Ishikawa (cell line): ENCODE measurements around the gene SPA17.

Source experiments
- CEBPB ChIP-seq: IDR thresholded peaks from 2 replicates; pipeline ENCODE4 v1.6.1; 2012
- CREB1 ChIP-seq: IDR thresholded peaks from 2 replicates; pipeline ENCODE4 v1.6.1; 2012; ENCODE audit warnings: low read depth
- EGR1 ChIP-seq: IDR thresholded peaks from 2 replicates; pipeline ENCODE4 v1.6.1; 2012
- EP300 ChIP-seq: IDR thresholded peaks from 2 replicates; pipeline ENCODE4 v1.6.1; 2012; ENCODE audit warnings: borderline replicate concordance
- FOXM1 ChIP-seq: IDR thresholded peaks from 2 replicates; pipeline ENCODE4 v1.6.1; 2012; ENCODE audit warnings: low read depth, borderline replicate concordance
- NFIC ChIP-seq: IDR thresholded peaks from 2 replicates; pipeline ENCODE4 v1.6.1; 2012
- RAD21 ChIP-seq: IDR thresholded peaks from 2 replicates; pipeline ENCODE4 v1.6.1; 2012; ENCODE audit warnings: low read depth
- TAF1 ChIP-seq: IDR thresholded peaks from 2 replicates; pipeline ENCODE4 v1.6.1; 2012; ENCODE audit warnings: low read depth, mild to moderate bottlenecking
- TCF12 ChIP-seq: IDR thresholded peaks from 2 replicates; pipeline ENCODE4 v1.6.1; 2012; ENCODE audit warnings: low read depth
- TEAD4 ChIP-seq: IDR thresholded peaks from 2 replicates; pipeline ENCODE4 v1.6.1; 2012
- YY1 ChIP-seq: IDR thresholded peaks from 2 replicates; pipeline ENCODE4 v1.6.1; 2012; ENCODE audit warnings: low read depth
- ZBTB7A ChIP-seq: IDR thresholded peaks from 2 replicates; pipeline ENCODE4 v1.6.1; 2012; ENCODE audit warnings: low read depth
- TF ChIP-seq, protein P1 (sequence below): IDR thresholded peaks from 2 replicates; pipeline ENCODE4 v1.6.1; 2012; ENCODE audit warnings: low read depth, mild to moderate bottlenecking
- TF ChIP-seq, protein P2 (sequence below): IDR thresholded peaks from 2 replicates; pipeline ENCODE4 v1.6.1; 2012
- TF ChIP-seq, protein P3 (sequence below): IDR thresholded peaks from 2 replicates; pipeline ENCODE4 v1.6.1; 2012

SPA17 gene

DNA sequence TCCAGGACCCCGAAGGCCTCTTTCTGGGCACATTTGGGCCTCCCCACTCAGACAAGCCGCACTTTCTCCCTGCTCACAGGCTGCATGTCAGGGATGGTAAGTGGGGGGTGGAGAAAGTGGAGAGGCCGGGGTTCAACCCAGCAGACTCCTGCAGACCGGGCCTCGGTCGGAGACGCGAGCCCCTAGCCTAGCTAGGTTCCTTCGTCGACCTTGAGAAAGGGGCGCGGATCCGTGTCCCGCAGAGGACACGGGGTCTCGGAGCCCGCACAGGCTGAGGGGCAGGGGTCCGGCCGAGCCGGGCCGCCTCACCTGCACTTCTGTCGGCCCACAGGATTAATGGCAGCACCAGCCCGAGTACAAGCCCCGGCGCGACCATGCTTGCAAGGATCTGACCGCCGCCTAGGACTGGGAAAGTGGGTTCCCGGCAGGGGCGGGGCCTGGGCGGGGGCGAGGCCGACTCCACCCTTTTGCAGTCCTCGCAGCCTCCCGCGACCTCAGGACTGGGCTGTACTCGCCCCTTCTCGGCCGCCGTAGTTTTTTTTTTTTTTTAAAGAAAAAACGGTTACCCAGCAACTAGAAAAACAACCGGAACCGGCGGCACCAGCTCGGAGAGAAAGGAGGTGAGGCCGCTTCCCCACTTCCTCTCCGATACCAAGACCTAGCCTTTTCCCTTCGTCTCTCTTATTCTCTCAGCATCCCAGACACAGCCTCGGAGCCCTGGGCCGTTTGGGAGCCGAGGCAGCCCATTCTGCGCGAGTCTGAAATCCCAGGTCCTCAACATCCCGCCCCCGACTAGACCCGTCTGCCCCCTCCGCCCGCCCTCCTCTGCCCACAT, at the start of gene SPA17, which contains the start of gene SIAE:
Gene SPA17, plus strand, starts transcription at position 572 of the 835 bp plus-strand sequence. CDS start 1,361 bp downstream, outside the sequence.
Gene SIAE, minus strand, starts transcription at position 407 of the 835 bp plus-strand sequence. Its CDS starts 31 bp downstream, at position 376.
- TF ChIP-seq TAF1 (peak; percentile 87), CEBPB (no peak), TCF12 (peak; percentile 54; the same call in 1 of the 2 replicates), ZBTB7A (peak; percentile 33; the same call in 1 of the 2 replicates), FOXM1 (peak; percentile 48; the same call in 1 of the 2 replicates), EP300 (0 out of 2 replicates have a peak, but pooled peaks have one; percentile 9)
- TF ChIP-seq, protein P1, sequence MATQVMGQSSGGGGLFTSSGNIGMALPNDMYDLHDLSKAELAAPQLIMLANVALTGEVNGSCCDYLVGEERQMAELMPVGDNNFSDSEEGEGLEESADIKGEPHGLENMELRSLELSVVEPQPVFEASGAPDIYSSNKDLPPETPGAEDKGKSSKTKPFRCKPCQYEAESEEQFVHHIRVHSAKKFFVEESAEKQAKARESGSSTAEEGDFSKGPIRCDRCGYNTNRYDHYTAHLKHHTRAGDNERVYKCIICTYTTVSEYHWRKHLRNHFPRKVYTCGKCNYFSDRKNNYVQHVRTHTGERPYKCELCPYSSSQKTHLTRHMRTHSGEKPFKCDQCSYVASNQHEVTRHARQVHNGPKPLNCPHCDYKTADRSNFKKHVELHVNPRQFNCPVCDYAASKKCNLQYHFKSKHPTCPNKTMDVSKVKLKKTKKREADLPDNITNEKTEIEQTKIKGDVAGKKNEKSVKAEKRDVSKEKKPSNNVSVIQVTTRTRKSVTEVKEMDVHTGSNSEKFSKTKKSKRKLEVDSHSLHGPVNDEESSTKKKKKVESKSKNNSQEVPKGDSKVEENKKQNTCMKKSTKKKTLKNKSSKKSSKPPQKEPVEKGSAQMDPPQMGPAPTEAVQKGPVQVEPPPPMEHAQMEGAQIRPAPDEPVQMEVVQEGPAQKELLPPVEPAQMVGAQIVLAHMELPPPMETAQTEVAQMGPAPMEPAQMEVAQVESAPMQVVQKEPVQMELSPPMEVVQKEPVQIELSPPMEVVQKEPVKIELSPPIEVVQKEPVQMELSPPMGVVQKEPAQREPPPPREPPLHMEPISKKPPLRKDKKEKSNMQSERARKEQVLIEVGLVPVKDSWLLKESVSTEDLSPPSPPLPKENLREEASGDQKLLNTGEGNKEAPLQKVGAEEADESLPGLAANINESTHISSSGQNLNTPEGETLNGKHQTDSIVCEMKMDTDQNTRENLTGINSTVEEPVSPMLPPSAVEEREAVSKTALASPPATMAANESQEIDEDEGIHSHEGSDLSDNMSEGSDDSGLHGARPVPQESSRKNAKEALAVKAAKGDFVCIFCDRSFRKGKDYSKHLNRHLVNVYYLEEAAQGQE, result no peak
- TF ChIP-seq, protein P2, sequence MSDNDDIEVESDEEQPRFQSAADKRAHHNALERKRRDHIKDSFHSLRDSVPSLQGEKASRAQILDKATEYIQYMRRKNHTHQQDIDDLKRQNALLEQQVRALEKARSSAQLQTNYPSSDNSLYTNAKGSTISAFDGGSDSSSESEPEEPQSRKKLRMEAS, result peak; percentile 60

DNA sequence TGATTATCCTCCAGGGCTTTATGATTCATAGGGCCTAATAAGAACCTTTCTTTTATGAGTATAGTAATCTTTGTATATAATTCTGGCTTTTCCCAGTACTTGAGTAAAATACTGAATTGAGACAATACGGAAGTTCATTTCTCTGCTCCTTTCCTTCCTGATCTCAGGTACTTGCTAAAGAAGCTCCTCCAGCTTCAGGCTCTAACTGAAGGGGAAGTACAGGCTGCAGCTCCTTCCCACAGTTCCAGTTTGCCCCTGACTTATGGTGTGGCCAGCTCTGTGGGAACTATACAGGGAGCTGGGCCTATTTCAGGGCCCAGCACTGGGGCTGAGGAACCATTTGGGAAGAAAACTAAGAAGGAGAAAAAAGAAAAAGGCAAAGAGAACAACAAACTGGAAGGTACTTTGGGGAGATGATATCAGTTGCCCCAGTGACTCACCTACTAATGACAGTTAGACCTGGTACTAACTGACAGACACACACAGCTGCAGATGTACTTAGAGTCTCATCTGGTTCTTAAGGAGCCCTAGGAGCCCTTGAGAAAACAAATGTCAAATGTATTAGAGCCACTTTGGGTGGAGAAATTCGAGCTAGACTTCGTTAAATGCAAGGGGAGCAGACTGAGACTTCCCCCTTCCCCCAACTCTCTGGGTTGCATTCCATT, 48.1 kb upstream of the SPA17 start:
- TF ChIP-seq, protein P3, sequence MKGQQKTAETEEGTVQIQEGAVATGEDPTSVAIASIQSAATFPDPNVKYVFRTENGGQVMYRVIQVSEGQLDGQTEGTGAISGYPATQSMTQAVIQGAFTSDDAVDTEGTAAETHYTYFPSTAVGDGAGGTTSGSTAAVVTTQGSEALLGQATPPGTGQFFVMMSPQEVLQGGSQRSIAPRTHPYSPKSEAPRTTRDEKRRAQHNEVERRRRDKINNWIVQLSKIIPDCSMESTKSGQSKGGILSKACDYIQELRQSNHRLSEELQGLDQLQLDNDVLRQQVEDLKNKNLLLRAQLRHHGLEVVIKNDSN, result no peak
- TF ChIP-seq NFIC, result no peak
- TF ChIP-seq FOXM1, result no peak
- no peak for TF ChIP-seq CREB1
- no peak for TF ChIP-seq CEBPB
- no peak for TF ChIP-seq EGR1
- no peak for TF ChIP-seq RAD21
- TF ChIP-seq ZBTB7A, result no peak
- TF ChIP-seq, protein P1, result no peak
- TF ChIP-seq, protein P2, result no peak
- TF ChIP-seq TAF1, result no peak
- no peak for TF ChIP-seq EP300
- no peak for TF ChIP-seq YY1
- no peak for TF ChIP-seq TEAD4
- TF ChIP-seq TCF12, result no peak

DNA sequence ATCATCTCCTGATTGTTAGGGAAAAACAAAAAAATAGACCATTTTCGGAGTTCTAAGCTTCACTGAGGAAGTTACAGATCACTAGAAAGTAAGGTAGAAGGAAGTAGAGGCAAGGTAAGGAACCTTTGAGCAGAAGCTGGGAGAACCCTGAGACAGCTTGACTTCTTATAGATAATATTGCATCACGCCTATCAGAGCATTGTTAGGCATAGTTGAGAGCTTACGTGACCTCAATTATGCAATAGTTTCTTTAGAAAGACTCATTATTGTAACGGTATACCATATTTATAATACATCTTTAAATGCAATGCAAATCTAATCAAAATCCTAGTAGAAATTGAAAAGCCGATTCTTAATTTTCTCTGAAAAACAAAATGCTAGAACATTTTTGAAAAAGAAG, 46.2 kb upstream of the SPA17 start:
- TF ChIP-seq TAF1, result no peak
- TF ChIP-seq EGR1, result no peak

DNA sequence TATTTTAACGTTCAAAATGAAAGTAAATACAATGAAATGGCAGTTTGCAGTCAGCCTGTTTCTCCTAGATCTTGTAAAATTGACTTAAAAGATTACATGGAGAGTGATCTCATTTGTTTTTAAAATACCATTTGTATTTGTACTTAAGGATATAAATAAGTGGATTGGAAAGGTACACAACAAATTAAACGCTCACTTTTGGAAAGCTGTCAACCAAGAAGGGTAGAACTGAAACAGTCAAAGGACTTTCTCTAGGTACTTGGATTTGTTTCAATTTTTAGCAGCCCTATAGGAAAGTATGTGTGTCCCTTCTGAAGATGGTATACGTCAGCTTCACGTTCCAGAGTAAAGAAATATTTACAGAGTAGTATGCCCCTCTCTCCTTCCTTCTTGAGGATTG, 43.7 kb upstream of the SPA17 start:
- TF ChIP-seq, protein P3, result no peak
- TF ChIP-seq ZBTB7A (no peak), TEAD4 (no peak), RAD21 (no peak), YY1 (no peak), FOXM1 (no peak), CREB1 (no peak), CEBPB (no peak), NFIC (no peak), EP300 (no peak), TAF1 (no peak), EGR1 (no peak)
- TF ChIP-seq, protein P2, result no peak
- TF ChIP-seq, protein P1, result no peak
